Keratinocyte (primary cell): Measurements from ENCODE around the gene LZTFL1. TPM values are rescaled to one million over a fixed set of nuclear protein-coding genes. Genes with fewer than 3 reads are reported as not detected.

Experiments used
- DNase-seq: peaks from one replicate; pipeline ENCODE4 v3.0.0-alpha.2; 2011; ENCODE audit warnings: low read depth, missing footprints, low spot score
- FAIRE-seq: peaks from 2 replicates; lab custom pipeline; 2011; peaks lifted over from hg19 to GRCh38; lab: Jason Lieb, UNC
- H2AFZ ChIP-seq: 2 replicates; pipeline ENCODE4 v1.6.0; 2012; ENCODE audit warnings: low read length, control low read depth, inconsistent platforms; ENCODE audit not compliant: control insufficient read depth
- H3K27ac ChIP-seq: 2 replicates; pipeline ENCODE4 v1.5.1; 2011; ENCODE audit warnings: low read length; ENCODE audit not compliant: control insufficient read depth, insufficient read depth
- H3K27me3 ChIP-seq: 3 replicates; pipeline ENCODE4 v1.6.0; 2011; ENCODE audit warnings: low read length; ENCODE audit not compliant: control insufficient read depth, insufficient read depth; ENCODE audit errors: extremely low read depth
- H3K36me3 ChIP-seq, 2 experiments: 2 replicates in 1 of 2; 3 replicates in 1 of 2; pipeline ENCODE4 v1.5.1; 2011; ENCODE audit warnings: low read length in 2 of 2, mild to moderate bottlenecking in 1 of 2; ENCODE audit not compliant: control insufficient read depth in 2 of 2, insufficient read depth in 2 of 2; ENCODE audit errors: extremely low read depth in 1 of 2
- H3K4me1 ChIP-seq: 3 replicates; pipeline ENCODE4 v1.5.1; 2011; ENCODE audit warnings: low read length; ENCODE audit not compliant: control insufficient read depth, insufficient read depth; ENCODE audit errors: extremely low read depth
- H3K4me2 ChIP-seq: 3 replicates; pipeline ENCODE4 v1.6.0; 2011; ENCODE audit warnings: low read depth, low read length; ENCODE audit not compliant: control insufficient read depth, insufficient read depth; ENCODE audit errors: extremely low read depth
- H3K4me3 ChIP-seq, 3 experiments: fragments of 200-600 bp in 1 of 3; sonication (generic) in 1 of 3; 2 replicates in 2 of 3; 3 replicates in 1 of 3; pipeline ENCODE4 v1.5.1; 2011 to 2016; ENCODE audit warnings: low read length in 3 of 3, mild to moderate bottlenecking in 3 of 3, control low read depth in 2 of 3, inconsistent platforms in 1 of 3, low read depth in 1 of 3, mixed read lengths in 1 of 3, mixed run types in 1 of 3, moderate library complexity in 1 of 3; ENCODE audit not compliant: control insufficient read depth in 2 of 3, insufficient read depth in 2 of 3; ENCODE audit errors: extremely low read depth in 1 of 3
- H3K79me2 ChIP-seq: 2 replicates; pipeline ENCODE4 v1.6.0; 2012; ENCODE audit warnings: low read length; ENCODE audit not compliant: control insufficient read depth, insufficient read depth
- H3K9ac ChIP-seq: 3 replicates; pipeline ENCODE4 v1.6.0; 2011; ENCODE audit warnings: low read length; ENCODE audit not compliant: control insufficient read depth, insufficient read depth; ENCODE audit errors: extremely low read depth
- H3K9me1 ChIP-seq: 3 replicates; pipeline ENCODE4 v1.6.0; 2011; ENCODE audit warnings: low read length; ENCODE audit not compliant: control insufficient read depth, insufficient read depth; ENCODE audit errors: extremely low read depth
- H3K9me3 ChIP-seq: 2 replicates; pipeline ENCODE4 v1.5.1; 2012; ENCODE audit warnings: low read depth, low read length; ENCODE audit not compliant: control insufficient read depth
- H4K20me1 ChIP-seq: 3 replicates; pipeline ENCODE4 v1.6.0; 2011; ENCODE audit warnings: low read length; ENCODE audit not compliant: control insufficient read depth, insufficient read depth; ENCODE audit errors: extremely low read depth
- CTCF ChIP-seq, 3 experiments: IDR thresholded peaks in 1 of 3; conservative IDR thresholded peaks in 1 of 3; optimal IDR thresholded peaks in 1 of 3; 2 replicates in 2 of 3; 3 replicates in 1 of 3; pipeline versions ENCODE3 to v1.5.1; 2011; ENCODE audit warnings: low read length in 3 of 3, mild to moderate bottlenecking in 3 of 3, moderate library complexity in 2 of 3, control low read depth in 1 of 3, inconsistent platforms in 1 of 3; ENCODE audit not compliant: insufficient read depth in 2 of 3; ENCODE audit errors: extremely low read depth in 1 of 3
- EZH2 ChIP-seq: IDR thresholded peaks from one replicate; pipeline ENCODE4 v1.6.1; 2012; ENCODE audit warnings: inconsistent platforms, mild to moderate bottlenecking, low read length, moderate library complexity
- dilution Hi-C: fragments of 300-500 bp; cut with MboI; formaldehyde crosslinking; loops from one replicate; pipeline ENCODE4 v1.7.0; 2020; ENCODE audit warnings: low sequenced_read_pairs; ENCODE audit not compliant: extremely low pct_ligation_motif_present
- polyA plus RNA-seq, 5 experiments: library from polyadenylated mRNA; depleted of rRNA in 3 of 5; stranded (reverse) in 3 of 5; stranded (forward) in 1 of 5; unstranded in 1 of 5; fragments of >200 nt; gene quantifications; 1 replicate in 1 of 5; 2 replicates in 3 of 5; 3 replicates in 1 of 5; pipeline versions ENCODE4 v1.2.1 to v1.2.3, GENCODE V29; 2011 to 2012; ENCODE audit warnings: missing spikeins in 2 of 5, low read depth in 1 of 5, low replicate concordance in 1 of 5

The LZTFL1 gene
- polyA plus RNA-seq, 1 donor (not counting 4 experiments of a cell fraction or from before 2014, with no cell fraction given): 17.9 TPM

GRCh38 chr3:45852828-45853227, 10.9 kb upstream of the LZTFL1 start:
- DNase-seq: no peak
- no peaks in the 10 kb centered on the region for H3K27me3 ChIP-seq
- H3K36me3 ChIP-seq: no peaks in the 10 kb centered on the region
- H3K9me3 ChIP-seq: no peaks in the 10 kb centered on the region
- H3K4me2 ChIP-seq: no peak overlapping the region
- no peaks in the 10 kb centered on the region for H3K4me1 ChIP-seq
- no peaks in the 10 kb centered on the region for H4K20me1 ChIP-seq
- FAIRE-seq: no peak
- no peaks in the 10 kb centered on the region for H3K9me1 ChIP-seq
- dilution Hi-C loops: no loop called here
- TF ChIP-seq EZH2 (no peak), CTCF (optimal IDR thresholded peaks at IDR 0.05 in 1 of 3, IDR thresholded peaks at IDR 0.05 in 1 of 3, conservative IDR thresholded peaks at IDR 0.05 in 1 of 3; ENCODE audit: extremely low read depth in 1 of 3, insufficient read depth in 2 of 3, low read length in 3 of 3) (no peak)
- H3K27ac ChIP-seq: no peak overlapping the region
- H2AFZ ChIP-seq: no peak overlapping the region
- no peaks in the 10 kb centered on the region for H3K79me2 ChIP-seq
- no peak overlapping the region for H3K4me3 ChIP-seq
- no peak overlapping the region for H3K9ac ChIP-seq

GRCh38 chr3:45848392-45848791, 6.5 kb upstream of the LZTFL1 start:
- H3K4me1 ChIP-seq: no peaks in the 10 kb centered on the region
- H3K27ac ChIP-seq: no peak overlapping the region
- H3K9me1 ChIP-seq: no peaks in the 10 kb centered on the region
- no peak overlapping the region for H3K4me2 ChIP-seq
- H2AFZ ChIP-seq: no peak overlapping the region
- H3K4me3 ChIP-seq: no peak overlapping the region
- no peaks in the 10 kb centered on the region for H3K36me3 ChIP-seq
- no peaks in the 10 kb centered on the region for H3K79me2 ChIP-seq
- TF ChIP-seq EZH2 (no peak), CTCF (optimal IDR thresholded peaks at IDR 0.05 in 1 of 3, IDR thresholded peaks at IDR 0.05 in 1 of 3, conservative IDR thresholded peaks at IDR 0.05 in 1 of 3; ENCODE audit: extremely low read depth in 1 of 3, insufficient read depth in 2 of 3, low read length in 3 of 3) (no peak)
- dilution Hi-C loops: no loop called here
- peaks cover 7% of the 10 kb centered on the region for H3K27me3 ChIP-seq
- FAIRE-seq (no peak), DNase-seq (no peak)
- H3K9me3 ChIP-seq: no peaks in the 10 kb centered on the region
- H3K9ac ChIP-seq: no peak overlapping the region
- no peaks in the 10 kb centered on the region for H4K20me1 ChIP-seq
